PFSK-1 (cell line): Measurements from ENCODE around the gene EFHD1.

ENCODE experiments used
- POLR2AphosphoS5 ChIP-seq: IDR thresholded peaks from 2 replicates; pipeline ENCODE4 v1.6.1; 2012; ENCODE audit warnings: low read depth, mild to moderate bottlenecking, control low read depth, low read length, moderate library complexity
- TAF1 ChIP-seq: IDR thresholded peaks from 2 replicates; pipeline ENCODE4 v1.6.1; 2012; ENCODE audit warnings: low read length, control low read depth, borderline replicate concordance; ENCODE audit not compliant: insufficient read depth

DNA sequence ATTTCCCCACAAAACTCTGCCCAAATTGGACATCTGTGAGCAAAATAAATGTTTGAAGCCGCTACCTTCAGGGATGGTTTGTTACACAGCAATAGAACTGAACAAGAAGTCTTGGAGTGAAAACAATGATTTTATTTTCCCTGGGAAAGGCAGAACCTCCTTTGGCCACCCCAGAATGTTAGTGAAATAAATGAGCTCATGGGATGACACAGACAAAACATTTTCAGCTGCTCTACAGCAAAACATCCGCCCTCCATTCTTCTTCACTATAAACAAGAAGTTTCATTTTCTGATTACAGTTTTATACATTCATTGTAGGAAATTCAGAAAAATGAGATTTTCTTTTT, 4.3 kb upstream of the EFHD1 start:
- TF ChIP-seq POLR2AphosphoS5 = no peak
- no peak for TF ChIP-seq TAF1
